DMS153 treated with DMSO at 0.1 percent for 48 hours (cell line): ENCODE results near the gene STK33.
"Not testable (repeated sequence)": the region's sequence is repeated elsewhere in the genome, so short reads cannot be mapped to it uniquely, and the experiment has no call there.

ENCODE experiments used
- DNase-seq: peaks from one replicate; lab custom pipeline; 2025; ENCODE audit not compliant: unreplicated experiment; lab: John Stamatoyannopoulos, UW

The STK33 gene

GRCh38 chr11:8545698-8546366 is 48.2 kb downstream of the STK33 start:
- DNase-seq: peak; percentile 3

GRCh38 chr11:8544807-8545206 is 49.2 kb downstream of the STK33 start:
- DNase-seq: no peak

GRCh38 chr11:8543278-8543677 is 50.8 kb downstream of the STK33 start:
- DNase-seq: no peak

- DNase-seq: no peak
Observed at GRCh38 chr11:8541448-8541847, 52.6 kb downstream of the STK33 start.

- DNase-seq: no peak
Observed at GRCh38 chr11:8533332-8533731, 60.7 kb downstream of the STK33 start.

GRCh38 chr11:8532475-8532874 is 61.6 kb downstream of the STK33 start:
- no peak for DNase-seq

- no peak for DNase-seq
Observed at GRCh38 chr11:8531982-8532381, 62.0 kb downstream of the STK33 start.

- DNase-seq: peak; percentile 72
Observed at GRCh38 chr11:8531312-8531711, 62.7 kb downstream of the STK33 start.

GRCh38 chr11:8527939-8528338 is 66.1 kb downstream of the STK33 start:
- DNase-seq: no peak

GRCh38 chr11:8523396-8523795 is 70.6 kb downstream of the STK33 start:
- no peak for DNase-seq

GRCh38 chr11:8512547-8512946 is 81.5 kb downstream of the STK33 start:
- no peak for DNase-seq

- peak; percentile 14 for DNase-seq
Observed at GRCh38 chr11:8503910-8504364, 90.1 kb downstream of the STK33 start.

GRCh38 chr11:8501836-8502235 is 92.2 kb downstream of the STK33 start:
- no peak for DNase-seq

GRCh38 chr11:8488395-8488794 is 105.6 kb downstream of the STK33 start:
- DNase-seq: no peak

GRCh38 chr11:8487261-8487660 is 106.8 kb downstream of the STK33 start:
- DNase-seq: no peak

- DNase-seq: no peak
Observed at GRCh38 chr11:8484251-8484650, 109.8 kb downstream of the STK33 start.

- DNase-seq: no peak
Observed at GRCh38 chr11:8480858-8481257, 113.2 kb downstream of the STK33 start.

GRCh38 chr11:8477680-8478079 is 116.3 kb downstream of the STK33 start:
- DNase-seq: no peak

- DNase-seq: no peak
Observed at GRCh38 chr11:8477151-8477550, 116.9 kb downstream of the STK33 start.

GRCh38 chr11:8467806-8468205 is 126.2 kb downstream of the STK33 start:
- DNase-seq: not testable (repeated sequence)

- not testable (repeated sequence) for DNase-seq
Observed at GRCh38 chr11:8467356-8467755, 126.7 kb downstream of the STK33 start.

- DNase-seq: not testable (repeated sequence)
Observed at GRCh38 chr11:8466884-8467283, 127.1 kb downstream of the STK33 start.

- no peak for DNase-seq
Observed at GRCh38 chr11:8459711-8460399, 134.2 kb downstream of the STK33 start.
